Tibial artery (tissue), 4 donors: ENCODE data around the gene ANTKMT.

Experiments
- DNase-seq, 2 donors: peaks; one replicate each; pipeline ENCODE4 v3.0.0-alpha.2; 2019
- H3K27ac ChIP-seq, 2 donors: fragments of 200-600 bp; sonication (generic) in 1 of 2; 1 replicate in 1 of 2; 2 replicates in 1 of 2; pipeline ENCODE4 v1.5.1; 2018 to 2019; ENCODE audit warnings: mild to moderate bottlenecking in 1 of 2
- H3K27me3 ChIP-seq, 2 donors: fragments of 200-600 bp; sonication (generic) in 1 of 2; one replicate each; pipeline versions ENCODE4 v1.5.1 to v1.6.0; 2016 to 2019
- H3K36me3 ChIP-seq, 3 donors: fragments of 200-600 bp; sonication (generic) in 2 of 3; one replicate each; pipeline ENCODE4 v1.5.1; 2016 to 2019; ENCODE audit warnings: mild to moderate bottlenecking in 2 of 3
- H3K4me1 ChIP-seq, 4 donors: fragments of 200-600 bp; sonication (generic) in 2 of 4; 1 replicate in 3 of 4; 2 replicates in 1 of 4; pipeline ENCODE4 v1.5.1; 2016 to 2019
- H3K4me3 ChIP-seq, 2 donors: fragments of 200-600 bp; sonication (generic) in 1 of 2; 1 replicate in 1 of 2; 2 replicates in 1 of 2; pipeline ENCODE4 v1.5.1; 2018 to 2019; ENCODE audit warnings: mild to moderate bottlenecking in 2 of 2
- H3K9me3 ChIP-seq, 3 donors: fragments of 200-600 bp; sonication (generic) in 1 of 3; one replicate each; pipeline ENCODE4 v1.5.1; 2016 to 2019
- intact Hi-C: fragments of 100-400 bp; cut with DNase I; formaldehyde crosslinking; loops from one replicate; pipeline ENCODE4 v1.15.0; 2023; ENCODE audit warnings: low total_unique reads
- TF ChIP-seq, protein P1 (sequence below), 2 experiments: fragments of 200-600 bp in 1 of 2; fragments of 450-650 bp in 1 of 2; IDR thresholded peaks; one replicate each; pipeline ENCODE4 v1.5.1; 2017 to 2019; ENCODE audit warnings: antibody characterized with exemption in 2 of 2, mild to moderate bottlenecking in 1 of 2, moderate library complexity in 1 of 2

ANTKMT gene

DNA sequence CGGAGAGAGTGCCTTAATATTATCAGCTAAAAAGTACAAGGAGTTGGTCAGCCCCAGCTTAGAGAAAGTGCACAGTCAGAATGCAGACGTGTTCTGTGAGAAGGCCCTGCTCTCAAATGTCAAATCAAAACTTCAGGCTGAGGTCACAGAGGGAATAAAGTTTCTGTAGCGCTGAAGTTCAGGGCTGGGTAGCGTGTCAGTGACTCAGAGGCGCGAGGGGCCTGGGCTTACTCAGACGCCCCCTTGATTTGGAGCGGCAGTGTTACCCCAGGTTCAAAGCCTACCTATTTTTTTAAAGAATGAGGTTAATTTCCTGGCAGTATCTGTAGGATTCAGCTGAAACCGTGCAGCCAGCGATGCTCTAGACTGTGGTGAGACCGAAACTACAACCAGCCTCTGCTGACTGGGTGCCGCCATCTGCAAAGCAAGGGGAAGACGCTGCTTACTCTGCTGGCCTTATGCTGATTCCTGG is 15.1 kb downstream of the ANTKMT start:
- no peak overlapping the region for H3K4me3 ChIP-seq
- no peak overlapping the region for H3K27ac ChIP-seq
- peaks cover 33 to 80% (median 60%) of the 10 kb centered on the region in 3 donors for H3K36me3 ChIP-seq
- TF ChIP-seq, protein P1, sequence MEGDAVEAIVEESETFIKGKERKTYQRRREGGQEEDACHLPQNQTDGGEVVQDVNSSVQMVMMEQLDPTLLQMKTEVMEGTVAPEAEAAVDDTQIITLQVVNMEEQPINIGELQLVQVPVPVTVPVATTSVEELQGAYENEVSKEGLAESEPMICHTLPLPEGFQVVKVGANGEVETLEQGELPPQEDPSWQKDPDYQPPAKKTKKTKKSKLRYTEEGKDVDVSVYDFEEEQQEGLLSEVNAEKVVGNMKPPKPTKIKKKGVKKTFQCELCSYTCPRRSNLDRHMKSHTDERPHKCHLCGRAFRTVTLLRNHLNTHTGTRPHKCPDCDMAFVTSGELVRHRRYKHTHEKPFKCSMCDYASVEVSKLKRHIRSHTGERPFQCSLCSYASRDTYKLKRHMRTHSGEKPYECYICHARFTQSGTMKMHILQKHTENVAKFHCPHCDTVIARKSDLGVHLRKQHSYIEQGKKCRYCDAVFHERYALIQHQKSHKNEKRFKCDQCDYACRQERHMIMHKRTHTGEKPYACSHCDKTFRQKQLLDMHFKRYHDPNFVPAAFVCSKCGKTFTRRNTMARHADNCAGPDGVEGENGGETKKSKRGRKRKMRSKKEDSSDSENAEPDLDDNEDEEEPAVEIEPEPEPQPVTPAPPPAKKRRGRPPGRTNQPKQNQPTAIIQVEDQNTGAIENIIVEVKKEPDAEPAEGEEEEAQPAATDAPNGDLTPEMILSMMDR (IDR thresholded peaks at IDR 0.05), result no peak
- peaks cover 4 to 12% (median 11%) of the 10 kb centered on the region in 4 donors for H3K4me1 ChIP-seq
- H3K9me3 ChIP-seq, result no peaks in the 10 kb centered on the region
- no peaks in the 10 kb centered on the region for H3K27me3 ChIP-seq
- DNase-seq, result no peak
- intact Hi-C loops, result loop anchor here (10.0 kb wide), 1 partner anchor 1489 kb away; the partner anchor contains the start of gene E4F1

DNA sequence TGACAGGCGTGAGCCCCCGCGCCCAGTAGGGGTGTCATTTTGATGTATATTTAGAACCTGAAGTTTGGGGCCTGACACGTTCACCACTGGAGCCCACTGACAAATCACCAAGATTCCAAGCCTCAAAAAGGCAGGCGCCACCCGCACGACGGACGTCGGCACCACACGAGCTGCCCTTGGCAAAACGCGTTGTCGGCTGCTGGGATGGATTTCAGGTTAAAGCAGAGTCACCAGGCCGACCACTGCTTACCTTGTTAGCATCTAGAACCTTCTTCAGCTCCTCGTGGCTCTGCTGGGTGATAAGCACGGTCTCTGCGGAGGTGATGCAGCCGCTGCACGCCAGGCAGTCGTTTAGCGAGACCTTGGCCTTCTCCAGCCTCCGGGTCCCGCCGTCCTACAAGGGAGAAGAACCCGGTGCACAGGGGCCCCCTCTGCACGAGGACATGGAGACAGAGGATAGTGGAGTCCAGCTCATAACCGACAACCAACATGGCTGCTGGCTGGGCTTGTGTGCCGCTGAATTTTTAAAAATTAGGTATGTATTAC is 16.1 kb downstream of the ANTKMT start:
- TF ChIP-seq, protein P1 (IDR thresholded peaks at IDR 0.05), result no peak
- H3K4me3 ChIP-seq, result no peak overlapping the region

DNA sequence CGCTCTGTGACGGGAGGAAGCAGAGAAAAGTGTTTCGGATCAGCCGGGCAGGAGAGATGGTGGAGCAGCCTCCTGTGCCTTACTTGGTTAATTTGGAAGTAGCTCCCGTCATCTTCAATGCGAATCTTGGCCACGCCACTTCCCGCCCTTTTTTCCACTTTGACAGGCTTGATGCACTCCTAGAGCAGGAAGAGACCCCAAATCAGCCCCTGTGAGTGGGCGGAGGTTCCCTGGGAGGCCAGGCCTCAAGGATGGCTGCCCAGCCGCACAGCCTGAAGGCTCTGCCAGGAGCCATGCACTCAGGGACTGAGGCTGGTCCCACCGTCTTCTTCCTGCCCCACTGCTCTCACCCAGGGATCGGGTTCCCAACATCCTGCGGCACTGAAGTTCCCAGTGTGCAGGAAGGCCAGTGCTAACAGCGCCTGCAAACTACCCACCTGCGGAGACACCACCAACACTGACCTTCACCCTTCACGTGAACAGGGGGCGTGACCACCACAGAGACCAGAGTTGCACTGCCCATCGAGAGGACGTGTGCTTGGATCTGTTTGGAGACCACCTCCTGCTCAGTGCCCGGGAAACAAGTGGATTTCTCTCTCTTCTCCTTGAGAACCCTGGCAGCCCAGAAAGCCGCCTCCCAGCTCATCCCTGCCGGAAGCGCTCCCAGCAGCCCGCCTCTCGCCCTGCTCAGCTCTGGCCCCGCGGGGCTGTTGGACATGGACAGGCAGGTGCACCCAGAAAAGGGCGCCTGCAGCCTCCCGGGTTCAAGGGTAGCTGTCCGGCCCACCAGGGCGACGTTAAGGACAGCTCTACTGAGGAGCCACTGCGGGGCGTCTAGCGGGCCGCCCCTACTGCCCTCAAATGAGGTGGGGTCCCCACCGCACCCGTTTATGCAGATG is 18.9 kb downstream of the ANTKMT start:
- Histone ChIP-seq H3K27me3 (peaks cover 0 to 22% of the 10 kb centered on the region in 2 donors), H3K4me1 (peaks cover 4 to 16% (median 16%) of the 10 kb centered on the region in 4 donors), H3K36me3 (peaks cover 19 to 43% (median 31%) of the 10 kb centered on the region in 3 donors), H3K9me3 (no peaks in the 10 kb centered on the region), H3K4me3 (peak overlapping the region; percentile 71 to 88), H3K27ac (peak overlapping the region; percentile 65 to 69)
- intact Hi-C loops, result loop anchor here (2.0 to 10.0 kb wide), 2 partner anchors 25 to 1485 kb away; partner anchors contain the start of genes E4F1 and METRN
- TF ChIP-seq, protein P1 (IDR thresholded peaks at IDR 0.05), result no peak
- no peak for DNase-seq

More for the DNA sequence above, 16.1 kb downstream of the ANTKMT start:
- Histone ChIP-seq H3K4me1 (peaks cover 4 to 16% (median 16%) of the 10 kb centered on the region in 4 donors), H3K27ac (no peak overlapping the region), H3K36me3 (peaks cover 33 to 71% (median 59%) of the 10 kb centered on the region in 3 donors), H3K9me3 (no peaks in the 10 kb centered on the region), H3K27me3 (peaks cover 0 to 2% of the 10 kb centered on the region in 2 donors)
- DNase-seq, result no peak
- intact Hi-C loops, result loop anchor here (10.0 kb wide), 1 partner anchor 1488 kb away; the partner anchor contains the start of gene E4F1

DNA sequence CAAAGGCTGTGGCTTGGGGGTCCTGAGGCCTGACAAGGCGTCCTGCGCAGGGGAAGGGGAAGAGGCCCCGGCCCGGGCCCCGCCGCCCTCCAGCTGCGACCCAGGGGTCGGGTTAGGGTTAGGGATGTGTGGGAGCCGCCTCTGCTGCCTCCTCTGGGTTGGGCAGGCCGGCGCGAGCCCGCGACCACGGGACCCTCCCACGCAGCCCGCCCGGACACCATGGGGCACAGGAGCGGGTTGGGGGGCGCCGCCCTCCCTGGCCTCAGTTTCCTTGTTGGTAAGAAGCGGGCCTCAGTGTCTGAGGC is 19.5 kb downstream of the ANTKMT start:
- TF ChIP-seq, protein P1 (IDR thresholded peaks at IDR 0.05), result no peak
- intact Hi-C loops, result loop anchor here (2.0 kb wide), 1 partner anchor 26 kb away; the partner anchor contains the start of gene METRN

DNA sequence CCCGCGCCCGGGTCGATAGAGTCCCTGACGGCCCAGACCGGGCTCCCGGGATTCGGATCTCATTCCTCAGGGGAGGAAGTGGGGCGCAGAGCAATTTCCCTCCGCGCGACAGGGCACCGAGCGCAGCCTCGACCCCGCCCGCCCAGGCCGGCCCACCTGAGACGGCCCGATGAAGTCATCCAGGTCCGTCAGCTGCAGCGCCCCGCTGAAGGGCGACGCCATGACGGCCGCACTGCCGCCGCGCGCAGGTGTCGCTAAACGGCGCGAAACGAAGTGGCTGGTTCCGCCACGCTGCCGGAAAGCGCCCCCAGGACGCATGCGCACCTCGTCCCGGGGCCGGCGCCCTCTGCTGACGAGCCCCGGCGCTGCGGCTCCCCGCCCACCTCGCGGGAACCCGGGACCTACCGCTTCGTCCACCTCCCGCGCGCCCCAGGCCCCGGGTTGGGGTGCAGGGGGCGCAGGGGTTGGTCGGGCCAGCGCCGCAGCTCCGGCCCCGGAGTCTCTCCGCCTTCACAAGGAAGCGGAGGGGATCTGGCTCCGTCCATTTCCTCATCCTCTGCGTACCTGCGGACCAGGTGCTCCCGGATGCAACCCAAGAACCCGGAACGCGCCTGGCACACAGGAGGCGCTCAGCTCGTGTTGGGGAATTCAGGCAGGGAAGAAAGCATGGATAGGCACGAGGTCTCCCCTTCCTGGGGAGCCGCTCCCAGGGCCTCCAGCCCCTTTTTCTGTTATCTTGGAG is 20.0 kb downstream of the ANTKMT start, which contains the start of gene CIAO3:
TSS of gene CIAO3 (minus strand) at position 234 of the 742 bp plus-strand sequence. CDS start at position 222, 12 bp downstream.
- peak; percentile 78 to 92 for DNase-seq
- TF ChIP-seq, protein P1 (IDR thresholded peaks at IDR 0.05), result peak; percentile 93 to 95
- H3K9me3 ChIP-seq, result no peaks in the 10 kb centered on the region
- H3K27ac ChIP-seq, result peak within 1 kb of the TSS; percentile 65 to 69
- peaks cover 4 to 16% (median 16%) of the 10 kb centered on the region in 4 donors for H3K4me1 ChIP-seq
- H3K36me3 ChIP-seq, result peaks cover 14 to 31% (median 21%) of the 10 kb centered on the region in 3 donors
- peaks cover 0 to 22% of the 10 kb centered on the region in 2 donors for H3K27me3 ChIP-seq
- intact Hi-C loops, result loop anchor here (2.0 kb wide), 1 partner anchor 26 kb away; the partner anchor contains the start of gene METRN
- peak within 1 kb of the TSS; percentile 71 to 88 for H3K4me3 ChIP-seq

More for the DNA sequence above, 19.5 kb downstream of the ANTKMT start:
- peaks cover 0 to 22% of the 10 kb centered on the region in 2 donors for H3K27me3 ChIP-seq
- peaks cover 4 to 16% (median 16%) of the 10 kb centered on the region in 4 donors for H3K4me1 ChIP-seq
- DNase-seq, result no peak
- H3K36me3 ChIP-seq, result peaks cover 19 to 37% (median 25%) of the 10 kb centered on the region in 3 donors
- H3K27ac ChIP-seq, result peak overlapping the region; percentile 65 to 69
- no peaks in the 10 kb centered on the region for H3K9me3 ChIP-seq
- peak overlapping the region; percentile 71 to 88 for H3K4me3 ChIP-seq
